ENCODE measurements around the gene GAD2. TPM values are rescaled to one million over a fixed set of nuclear protein-coding genes. Genes with fewer than 3 reads are reported as not detected.

The GAD2 gene
- not detected for total RNA-seq

DNA sequence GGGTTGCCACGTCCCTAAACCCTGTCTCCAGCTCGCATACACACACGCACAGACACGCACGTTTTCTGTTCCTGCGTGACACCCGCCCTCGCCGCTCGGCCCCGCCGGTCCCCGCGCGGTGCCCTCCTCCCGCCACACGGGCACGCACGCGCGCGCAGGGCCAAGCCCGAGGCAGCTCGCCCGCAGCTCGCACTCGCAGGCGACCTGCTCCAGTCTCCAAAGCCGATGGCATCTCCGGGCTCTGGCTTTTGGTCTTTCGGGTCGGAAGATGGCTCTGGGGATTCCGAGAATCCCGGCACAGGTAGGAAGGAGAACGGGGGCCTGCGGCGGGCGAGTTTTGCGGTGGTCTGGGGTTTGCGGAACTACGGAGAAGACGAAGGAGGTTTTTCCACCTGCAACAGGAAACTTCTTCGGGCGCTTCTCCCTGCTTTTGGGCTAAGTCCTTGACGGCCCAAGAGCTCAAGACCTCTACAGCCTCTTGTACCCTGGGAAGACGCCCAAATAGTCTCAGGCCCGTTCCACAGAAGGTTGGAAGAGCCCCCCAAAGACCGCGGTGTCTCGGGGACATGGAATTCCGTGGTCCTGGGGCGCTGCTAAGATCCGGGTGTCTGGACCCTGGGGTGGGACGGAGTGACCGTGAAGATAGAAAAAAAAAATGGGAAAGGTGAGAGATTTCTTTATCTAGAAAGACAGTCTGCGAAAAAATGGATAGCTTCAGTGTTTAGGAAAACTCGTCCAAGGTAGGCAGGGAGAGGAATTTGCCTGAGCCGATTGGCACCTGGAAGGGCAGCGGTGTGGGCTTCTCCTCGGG is at the start of gene GAD2:
TSS of gene GAD2 (plus strand) at position 190 of the 811 bp plus-strand sequence. CDS start at position 226, 36 bp downstream.
- Mint-ChIP-seq H3K4me1 (peaks cover 28% of the 10 kb centered on the region), H3K27ac (peak within 1 kb of the TSS; percentile 19), H3K27me3 (peaks cover 95% of the 10 kb centered on the region), H3K4me3 (peak within 1 kb of the TSS; percentile 11), H3K9me3 (ENCODE audit: low read depth) (no peaks in the 10 kb centered on the region), H3K36me3 (peaks cover 4% of the 10 kb centered on the region)
- DNase-seq = no peak
- ATAC-seq = no peak
- CTCF ChIA-PET = no interaction called here

DNA sequence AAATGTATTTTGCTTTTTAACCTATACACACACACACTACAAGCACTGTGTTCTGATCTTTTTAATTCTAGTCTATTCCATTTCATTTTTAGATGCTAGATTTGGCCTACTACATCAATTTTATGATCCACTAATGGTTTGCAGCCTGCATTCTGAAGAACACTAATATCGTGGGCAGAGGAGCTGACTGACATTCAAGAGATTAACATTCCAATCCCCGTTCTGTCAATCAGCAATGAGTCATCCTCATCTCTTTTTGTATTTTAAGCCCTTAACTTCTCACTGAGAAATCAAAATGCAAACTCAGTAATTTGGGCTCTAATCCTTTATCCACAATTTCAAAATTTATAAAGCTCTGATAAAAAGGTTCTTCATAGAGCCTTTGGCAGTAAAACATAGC is 47.1 kb upstream of the GAD2 start:
- no peak overlapping the region for H3K4me3 Mint-ChIP-seq
- H3K4me1 Mint-ChIP-seq = no peaks in the 10 kb centered on the region
- DNase-seq (no peak), ATAC-seq (no peak)
- no peaks in the 10 kb centered on the region for H3K9me3 Mint-ChIP-seq (ENCODE audit: low read depth)
- CTCF ChIA-PET = no interaction called here
- peaks cover 15% of the 10 kb centered on the region for H3K27me3 Mint-ChIP-seq
- H3K36me3 Mint-ChIP-seq = no peaks in the 10 kb centered on the region
- no peak overlapping the region for H3K27ac Mint-ChIP-seq

DNA sequence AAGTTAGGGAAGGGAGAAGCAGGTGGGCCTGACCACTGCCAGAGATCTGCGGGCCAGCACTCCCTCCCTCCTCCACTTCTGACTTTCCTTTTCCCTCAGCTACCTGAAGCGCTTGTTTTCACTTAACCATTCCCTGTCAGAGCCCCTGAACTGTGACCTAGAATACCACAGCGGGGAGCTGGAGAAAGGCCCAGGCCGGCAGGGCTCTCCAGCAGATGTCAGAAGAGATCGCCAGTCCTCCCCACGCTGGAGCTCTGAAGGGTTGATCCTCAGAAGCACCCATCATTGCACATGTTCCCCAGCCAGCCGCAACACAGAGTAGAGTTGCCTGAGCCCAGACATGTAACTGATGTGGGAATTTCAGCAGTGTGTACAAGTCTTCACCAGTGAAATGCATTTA is 44.4 kb upstream of the GAD2 start:
- H3K4me3 Mint-ChIP-seq = no peak overlapping the region
- no peaks in the 10 kb centered on the region for H3K36me3 Mint-ChIP-seq
- no peaks in the 10 kb centered on the region for H3K9me3 Mint-ChIP-seq (ENCODE audit: low read depth)
- CTCF ChIA-PET = no interaction called here
- ATAC-seq = no peak
- no peak for DNase-seq
- no peaks in the 10 kb centered on the region for H3K4me1 Mint-ChIP-seq
- peaks cover 15% of the 10 kb centered on the region for H3K27me3 Mint-ChIP-seq
- H3K27ac Mint-ChIP-seq = no peak overlapping the region

DNA sequence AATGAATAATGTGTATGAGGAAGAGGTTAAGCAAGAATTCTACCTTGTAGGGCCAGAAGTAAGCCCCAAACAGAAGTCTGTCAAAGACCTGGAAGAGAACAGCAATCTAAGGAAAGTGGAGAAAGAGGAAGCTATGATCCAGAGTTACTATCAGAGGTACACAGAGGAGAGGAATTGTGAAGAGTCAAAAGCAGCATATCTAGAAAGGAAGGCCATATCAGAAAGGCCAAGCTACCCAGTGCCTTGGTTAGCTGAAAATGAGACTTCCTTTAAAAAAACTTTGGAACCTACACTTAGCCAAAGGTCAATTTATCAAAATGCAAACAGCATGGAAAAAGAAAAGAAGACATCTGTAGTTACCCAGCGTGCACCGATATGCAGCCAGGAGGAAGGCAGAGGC is 42.7 kb upstream of the GAD2 start:
- Mint-ChIP-seq H3K27ac (no peak overlapping the region), H3K4me3 (no peak overlapping the region), H3K36me3 (no peaks in the 10 kb centered on the region), H3K9me3 (ENCODE audit: low read depth) (no peaks in the 10 kb centered on the region), H3K27me3 (peaks cover 15% of the 10 kb centered on the region), H3K4me1 (no peaks in the 10 kb centered on the region)
- CTCF ChIA-PET = interaction anchor here (0.5 kb wide), 1 partner anchor 7 kb away, joined by 3 read pairs; no protein-coding TSS in a partner anchor
- DNase-seq = no peak
- no peak for ATAC-seq

DNA sequence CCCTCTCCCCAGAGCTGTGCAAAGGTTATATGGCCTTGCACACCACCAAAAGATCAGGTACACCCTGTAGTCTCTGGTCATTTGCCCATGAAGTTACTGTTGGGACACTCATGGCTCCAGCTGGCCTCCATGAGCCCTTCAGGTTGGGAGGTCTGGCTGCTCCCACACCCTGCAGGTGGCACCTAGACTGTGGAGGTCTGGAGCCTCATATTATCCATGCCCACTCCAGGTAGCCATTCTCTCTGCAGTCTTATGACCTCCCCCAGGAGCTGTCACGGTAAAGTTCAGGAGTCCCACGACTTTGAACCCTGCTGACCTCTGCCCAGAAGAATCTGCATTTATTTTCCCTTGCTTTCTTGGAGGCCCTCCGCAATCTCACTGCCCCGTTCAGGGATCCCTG is 39.2 kb upstream of the GAD2 start:
- Mint-ChIP-seq H3K4me3 (no peak overlapping the region), H3K27ac (no peak overlapping the region), H3K4me1 (no peaks in the 10 kb centered on the region), H3K36me3 (no peaks in the 10 kb centered on the region), H3K9me3 (ENCODE audit: low read depth) (no peaks in the 10 kb centered on the region), H3K27me3 (peaks cover 7% of the 10 kb centered on the region)
- ATAC-seq (no peak), DNase-seq (no peak)
- CTCF ChIA-PET = no interaction called here

DNA sequence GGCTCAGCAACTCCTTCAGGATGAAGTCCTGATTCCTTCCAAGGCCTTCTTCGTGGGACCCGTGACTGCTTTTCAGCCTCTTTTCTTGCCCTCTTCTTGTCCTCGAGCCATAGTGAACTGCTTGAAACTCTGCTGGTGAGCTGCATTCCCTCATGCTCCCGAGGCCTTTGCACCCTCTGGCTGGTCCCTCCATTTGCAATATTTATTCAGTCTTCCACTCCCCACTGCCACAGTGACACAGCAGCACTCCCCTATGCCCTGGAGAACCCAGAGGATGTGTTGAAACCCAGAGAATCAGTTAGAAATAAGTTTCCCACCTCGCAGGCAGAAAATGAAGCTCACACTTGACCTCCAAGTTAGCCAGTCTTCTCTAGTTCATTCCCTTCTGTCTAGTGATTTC is 22.3 kb upstream of the GAD2 start:
- ATAC-seq (no peak), DNase-seq (no peak)
- Mint-ChIP-seq H3K9me3 (ENCODE audit: low read depth) (peaks cover 5% of the 10 kb centered on the region), H3K4me3 (no peak overlapping the region), H3K27me3 (peaks cover 7% of the 10 kb centered on the region), H3K36me3 (no peaks in the 10 kb centered on the region), H3K4me1 (peaks cover 4% of the 10 kb centered on the region), H3K27ac (no peak overlapping the region)
- CTCF ChIA-PET = no interaction called here

DNA sequence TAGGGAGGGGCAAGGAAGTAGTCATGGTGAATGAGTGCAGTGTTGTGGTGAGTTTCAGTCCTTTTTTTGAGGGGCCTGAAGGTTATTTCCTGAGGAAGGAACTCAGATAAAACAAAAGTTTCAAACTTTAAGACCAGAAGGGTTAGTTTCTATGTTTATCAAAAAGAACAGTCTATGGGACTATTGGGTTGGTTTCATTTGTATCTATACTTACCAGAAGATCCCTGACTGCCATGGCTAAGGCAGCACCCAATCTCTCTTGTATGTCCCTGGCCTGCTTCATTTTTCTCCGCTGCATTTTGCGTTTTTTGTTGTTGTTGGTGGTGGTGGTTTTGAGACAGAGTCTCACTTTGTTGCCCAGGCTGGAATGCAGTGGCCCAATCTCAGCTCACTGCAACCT is 19.3 kb upstream of the GAD2 start:
- H3K27ac Mint-ChIP-seq = no peak overlapping the region
- no peaks in the 10 kb centered on the region for H3K36me3 Mint-ChIP-seq
- H3K9me3 Mint-ChIP-seq (ENCODE audit: low read depth) = peaks cover 5% of the 10 kb centered on the region
- ATAC-seq = no peak
- no peak overlapping the region for H3K4me3 Mint-ChIP-seq
- CTCF ChIA-PET = interaction anchor here (0.6 kb wide), 1 partner anchor 18 kb away, joined by 3 read pairs; no protein-coding TSS in a partner anchor
- peaks cover 4% of the 10 kb centered on the region for H3K4me1 Mint-ChIP-seq
- no peak for DNase-seq
- H3K27me3 Mint-ChIP-seq = no peaks in the 10 kb centered on the region

DNA sequence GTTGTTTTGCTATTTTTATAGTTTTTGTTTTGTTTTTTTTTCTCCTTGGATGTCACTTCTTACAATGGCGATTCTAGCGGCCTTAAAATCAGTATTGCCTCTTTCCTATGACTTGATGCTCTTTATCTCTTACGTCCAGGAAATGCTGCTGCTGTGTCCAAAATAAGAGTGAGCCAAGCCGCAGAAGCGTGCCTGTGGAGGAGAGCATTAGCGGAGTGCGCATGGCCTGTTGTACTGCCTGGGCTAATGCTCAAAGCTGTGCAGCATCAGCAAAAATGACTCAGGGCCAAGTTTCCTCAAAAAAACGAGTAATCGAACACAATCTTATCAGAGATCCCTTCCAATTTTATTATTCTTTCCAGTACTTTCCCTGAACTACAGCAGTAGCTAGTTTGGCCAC is 18.5 kb upstream of the GAD2 start:
- H3K36me3 Mint-ChIP-seq = no peaks in the 10 kb centered on the region
- H3K27ac Mint-ChIP-seq = no peak overlapping the region
- DNase-seq (no peak), ATAC-seq (no peak)
- H3K9me3 Mint-ChIP-seq (ENCODE audit: low read depth) = peaks cover 5% of the 10 kb centered on the region
- CTCF ChIA-PET = no interaction called here
- peaks cover 4% of the 10 kb centered on the region for H3K4me1 Mint-ChIP-seq
- no peaks in the 10 kb centered on the region for H3K27me3 Mint-ChIP-seq
- H3K4me3 Mint-ChIP-seq = no peak overlapping the region

DNA sequence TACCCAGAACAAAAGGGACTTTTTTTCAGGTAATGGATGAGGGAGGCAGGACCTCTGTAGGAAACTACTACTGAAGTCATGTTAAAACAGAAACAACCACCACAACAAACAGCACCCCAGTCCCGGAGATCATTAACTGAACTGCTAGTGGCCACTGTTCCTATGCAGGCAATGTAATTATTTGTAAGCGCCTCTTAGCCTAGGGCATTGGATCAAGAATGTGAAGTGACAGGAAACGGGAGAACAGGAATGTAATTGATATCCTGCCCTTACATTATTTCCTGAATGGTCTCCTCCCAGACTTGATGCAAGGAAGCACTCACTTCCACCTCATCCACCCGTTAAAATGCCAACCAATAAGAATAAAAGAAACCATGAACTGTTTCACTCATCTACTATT is 16.7 kb upstream of the GAD2 start:
- Mint-ChIP-seq H3K9me3 (ENCODE audit: low read depth) (peaks cover 5% of the 10 kb centered on the region), H3K27me3 (peaks cover 13% of the 10 kb centered on the region), H3K27ac (no peak overlapping the region), H3K36me3 (no peaks in the 10 kb centered on the region), H3K4me3 (no peak overlapping the region), H3K4me1 (peaks cover 4% of the 10 kb centered on the region)
- ATAC-seq (no peak), DNase-seq (no peak)
- CTCF ChIA-PET = no interaction called here

DNA sequence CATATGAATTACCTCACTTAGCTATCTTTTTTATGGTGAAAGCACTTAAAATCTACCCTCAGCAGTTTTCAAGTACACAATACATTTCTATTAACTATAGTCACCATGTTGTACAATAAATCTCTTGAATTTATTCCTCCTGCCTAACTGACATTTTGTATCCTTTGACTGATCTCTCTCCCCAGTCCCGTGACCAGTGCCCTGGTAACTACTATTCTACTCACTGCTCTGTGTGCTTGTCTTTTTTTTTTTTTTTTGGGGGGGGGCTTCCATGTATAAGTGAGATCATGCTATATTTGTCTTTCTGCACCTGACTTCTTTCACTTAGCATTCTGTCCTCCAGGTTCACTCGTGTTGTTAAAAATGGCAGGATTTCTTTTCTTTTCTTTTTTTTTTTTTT is 11.4 kb upstream of the GAD2 start:
- Mint-ChIP-seq H3K4me3 (no peak overlapping the region), H3K4me1 (no peaks in the 10 kb centered on the region), H3K27me3 (peaks cover 17% of the 10 kb centered on the region), H3K9me3 (ENCODE audit: low read depth) (no peaks in the 10 kb centered on the region), H3K36me3 (no peaks in the 10 kb centered on the region), H3K27ac (no peak overlapping the region)
- DNase-seq (no peak), ATAC-seq (no peak)
- CTCF ChIA-PET = no interaction called here

DNA sequence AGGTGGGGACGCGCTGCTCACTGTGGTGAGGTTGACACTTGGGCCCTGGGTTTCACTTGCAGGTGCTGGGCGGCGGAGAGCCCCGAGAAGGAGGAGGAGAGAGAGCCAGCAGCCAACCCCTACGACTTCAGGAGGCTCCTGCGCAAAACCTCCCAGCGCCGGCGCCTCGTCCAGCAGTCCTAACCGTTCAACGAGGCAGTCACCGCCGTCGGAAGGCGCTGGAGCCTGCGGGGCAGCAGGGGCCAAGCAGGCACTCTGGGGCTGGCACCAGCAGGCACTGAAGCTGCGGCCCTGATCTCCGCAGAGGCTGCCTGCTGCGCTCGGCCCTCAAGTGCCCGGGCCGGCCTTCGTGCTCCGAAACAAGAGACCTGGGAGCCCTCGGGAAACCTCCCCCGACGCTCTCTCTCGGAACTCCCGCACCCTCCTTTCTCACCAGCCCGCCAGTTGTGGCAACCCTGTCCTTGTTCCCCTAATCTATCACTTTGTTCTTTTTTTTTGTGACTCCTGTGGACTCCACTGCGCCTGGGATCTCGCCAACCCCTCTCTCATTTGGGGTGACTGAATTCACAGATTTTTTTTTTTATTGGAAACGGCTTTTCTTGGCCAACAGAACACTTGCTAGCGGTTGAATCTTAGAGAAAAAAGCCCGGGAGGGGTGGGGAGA is 4.7 kb upstream of the GAD2 start:
- Mint-ChIP-seq H3K4me1 (peaks cover 16% of the 10 kb centered on the region), H3K9me3 (ENCODE audit: low read depth) (no peaks in the 10 kb centered on the region), H3K27ac (no peak overlapping the region), H3K4me3 (no peak overlapping the region), H3K36me3 (no peaks in the 10 kb centered on the region), H3K27me3 (peaks cover 55% of the 10 kb centered on the region)
- CTCF ChIA-PET = no interaction called here
- DNase-seq = no peak
- no peak for ATAC-seq

DNA sequence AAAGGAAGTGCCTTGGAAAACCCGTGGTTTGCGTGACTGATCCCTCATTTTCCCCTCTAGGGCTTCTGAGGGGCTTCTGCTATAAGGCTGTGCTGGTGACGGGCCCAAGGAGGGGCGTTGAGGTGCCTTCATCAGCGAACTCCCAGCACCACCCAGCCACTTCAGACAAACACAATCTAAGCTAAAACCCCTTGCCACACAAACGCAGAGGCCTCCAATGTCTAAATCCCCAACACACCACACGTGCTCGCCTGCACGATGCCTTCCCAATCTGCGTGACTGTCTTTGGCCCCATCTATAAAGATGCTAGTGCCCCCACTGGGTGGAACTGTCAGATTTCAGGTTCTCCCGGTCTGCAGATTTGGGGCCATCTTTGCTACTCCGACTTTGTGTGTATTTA is 4.1 kb upstream of the GAD2 start:
- peaks cover 61% of the 10 kb centered on the region for H3K27me3 Mint-ChIP-seq
- no peak for ATAC-seq
- peaks cover 2% of the 10 kb centered on the region for H3K36me3 Mint-ChIP-seq
- H3K4me1 Mint-ChIP-seq = peaks cover 22% of the 10 kb centered on the region
- no peak for DNase-seq
- no peak overlapping the region for H3K27ac Mint-ChIP-seq
- CTCF ChIA-PET = no interaction called here
- no peaks in the 10 kb centered on the region for H3K9me3 Mint-ChIP-seq (ENCODE audit: low read depth)
- H3K4me3 Mint-ChIP-seq = no peak overlapping the region

DNA sequence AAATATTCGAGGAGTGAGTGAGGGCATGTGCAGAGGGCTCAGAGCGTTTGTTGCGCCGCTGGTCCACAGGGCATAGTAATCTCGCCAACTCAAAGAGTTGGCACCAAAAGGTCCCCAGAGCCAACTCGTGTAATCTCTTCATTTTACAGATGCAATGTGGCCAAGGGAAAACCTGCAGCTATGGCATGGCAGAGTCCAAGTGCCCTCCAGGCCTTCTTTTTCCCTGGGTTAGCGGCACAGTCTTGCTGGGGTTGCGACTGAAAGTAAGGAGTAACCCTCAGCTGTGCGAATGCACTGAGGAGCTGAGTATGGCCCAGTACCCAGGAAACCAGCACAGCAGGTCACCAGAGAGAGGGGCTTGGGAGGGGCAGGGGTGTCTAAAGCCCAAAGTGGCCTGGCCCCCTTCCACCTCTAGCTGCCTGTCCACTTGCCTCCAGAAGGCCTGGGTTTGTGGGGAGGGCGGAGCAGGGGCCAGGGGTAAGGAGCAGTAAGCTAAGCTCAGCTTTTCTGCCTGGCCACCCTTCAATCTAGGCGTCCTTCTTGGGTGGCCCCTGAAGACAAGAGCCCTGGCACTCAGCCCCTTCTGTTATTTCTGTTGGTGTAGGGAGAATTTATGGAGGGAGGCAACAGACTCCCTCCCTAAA is 3.3 kb upstream of the GAD2 start:
- Mint-ChIP-seq H3K36me3 (peaks cover 2% of the 10 kb centered on the region), H3K4me3 (no peak overlapping the region), H3K27ac (no peak overlapping the region), H3K9me3 (ENCODE audit: low read depth) (no peaks in the 10 kb centered on the region), H3K4me1 (peaks cover 25% of the 10 kb centered on the region), H3K27me3 (peaks cover 65% of the 10 kb centered on the region)
- DNase-seq (no peak), ATAC-seq (no peak)
- CTCF ChIA-PET = no interaction called here

DNA sequence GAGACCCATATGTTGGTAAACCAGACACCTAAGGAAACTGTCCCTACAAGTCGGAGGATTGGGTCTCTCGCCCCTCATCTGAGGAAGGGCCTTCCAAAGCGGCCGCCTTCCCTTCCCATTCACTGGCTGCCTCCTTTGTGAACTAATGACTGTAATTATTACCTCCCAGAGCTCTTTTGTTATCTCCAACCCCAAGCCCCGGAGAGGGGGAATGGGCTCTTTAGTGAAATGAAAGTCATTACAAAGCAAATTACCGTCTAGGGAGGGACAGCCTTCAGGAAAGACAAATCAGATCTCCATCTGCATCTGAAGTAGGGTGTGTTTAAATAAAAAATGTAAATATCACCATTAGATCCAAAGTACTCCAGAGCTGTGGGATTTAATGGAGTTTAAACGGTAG is 2.6 kb upstream of the GAD2 start:
- DNase-seq = no peak
- Mint-ChIP-seq H3K4me1 (peaks cover 28% of the 10 kb centered on the region), H3K27ac (no peak overlapping the region), H3K36me3 (peaks cover 4% of the 10 kb centered on the region), H3K27me3 (peaks cover 72% of the 10 kb centered on the region), H3K4me3 (no peak overlapping the region), H3K9me3 (ENCODE audit: low read depth) (no peaks in the 10 kb centered on the region)
- CTCF ChIA-PET = no interaction called here
- no peak for ATAC-seq

All from activated CD8-positive, alpha-beta memory T cell treated with anti-CD3 and anti-CD28 coated beads, Interleukin-2, amount 10 ng/mL, durations not matched to agents 7 days and 5 days (primary cell).